Smooth muscle cell (in vitro differentiated cells): ENCODE results near the gene SLC17A7. TPM values are rescaled to one million over a fixed set of nuclear protein-coding genes. Genes with fewer than 3 reads are reported as not detected.
A peak's percentile ranks its signal among the peaks of the same experiment; 100 is the strongest.

Source experiments
- DNase-seq: peaks from one replicate; lab custom pipeline; 2025; ENCODE audit not compliant: unreplicated experiment; lab: John Stamatoyannopoulos, UW
- H2AFZ ChIP-seq: fragments of 200-600 bp; sonication (generic); 2 replicates; pipeline ENCODE4 v1.6.0; 2016; ENCODE audit warnings: antibody characterized with exemption, low read depth, mild to moderate bottlenecking
- H3F3A ChIP-seq: fragments of 200-600 bp; sonication (generic); 2 replicates; pipeline ENCODE4 v1.6.0; 2017; ENCODE audit warnings: antibody characterized with exemption, low read depth
- H3K27ac ChIP-seq: fragments of 200-600 bp; sonication (generic); 2 replicates; pipeline ENCODE4 v1.5.1; 2016; ENCODE audit warnings: low read depth, mild to moderate bottlenecking
- H3K27me3 ChIP-seq: fragments of 200-600 bp; sonication (generic); 2 replicates; pipeline ENCODE4 v1.6.1; 2016; ENCODE audit warnings: low read depth, mild to moderate bottlenecking
- H3K36me3 ChIP-seq: fragments of 200-600 bp; sonication (generic); 2 replicates; pipeline ENCODE4 v1.5.1; 2016; ENCODE audit warnings: low read depth
- H3K4me1 ChIP-seq: fragments of 200-600 bp; sonication (generic); 2 replicates; pipeline ENCODE4 v1.5.1; 2016; ENCODE audit warnings: low read depth
- H3K4me2 ChIP-seq: fragments of 200-600 bp; sonication (generic); 2 replicates; pipeline ENCODE4 v1.6.0; 2016; ENCODE audit warnings: mild to moderate bottlenecking
- H3K4me3 ChIP-seq: fragments of 200-600 bp; sonication (generic); 2 replicates; pipeline ENCODE4 v1.5.1; 2016; ENCODE audit warnings: mild to moderate bottlenecking
- H3K79me2 ChIP-seq: fragments of 200-600 bp; sonication (generic); 2 replicates; pipeline ENCODE4 v1.6.0; 2016; ENCODE audit warnings: low read depth, mild to moderate bottlenecking
- H3K9ac ChIP-seq: fragments of 200-600 bp; sonication (generic); 2 replicates; pipeline ENCODE4 v1.6.0; 2016; ENCODE audit warnings: low read depth
- H3K9me3 ChIP-seq: fragments of 200-600 bp; sonication (generic); replicated peaks from 2 replicates; pipeline ENCODE4 v1.5.1; 2016; ENCODE audit warnings: low read depth
- H4K20me1 ChIP-seq: fragments of 200-600 bp; sonication (generic); 2 replicates; pipeline ENCODE4 v1.6.0; 2016; ENCODE audit warnings: low read depth
- CTCF ChIP-seq: fragments of 200-600 bp; sonication (generic); IDR thresholded peaks from 2 replicates; pipeline ENCODE4 v1.5.1; 2017; ENCODE audit warnings: borderline replicate concordance, mild to moderate bottlenecking, antibody characterized with exemption; ENCODE audit not compliant: insufficient read depth, poor library complexity, severe bottlenecking
- WGBS: methylation state at CpG from one replicate; pipeline ENCODE4 v1.1.7; 2016; ENCODE audit warnings: low lambda C conversion rate; 5-methylcytosine and 5-hydroxymethylcytosine counted together
- polyA plus RNA-seq: library from polyadenylated mRNA; unstranded; fragments of >200 nt; fragmentation: Nextera tagmentation; extraction: Ambion mirVana; gene quantifications from 2 replicates; pipeline ENCODE4 v1.2.1, GENCODE V29; 2016
- total RNA-seq: library from RNA; depleted of rRNA; stranded (reverse); fragments of >200 nt; gene quantifications from 2 replicates; pipeline ENCODE4 v1.2.3, GENCODE V29; 2014

SLC17A7 gene
- total and polyA plus RNA-seq, 2 experiments from 2014 or later, result 0.04 TPM; not detected in 1

- no peak for TF ChIP-seq CTCF
- no peak overlapping the region for H3K27ac ChIP-seq
- no peaks in the 10 kb centered on the region for H4K20me1 ChIP-seq
- H2AFZ ChIP-seq, result no peak overlapping the region
- peak overlapping the region; percentile 71 for H3K4me2 ChIP-seq
- no peaks in the 10 kb centered on the region for H3K79me2 ChIP-seq
- no peaks in the 10 kb centered on the region for H3K36me3 ChIP-seq
- no peaks in the 10 kb centered on the region for H3K9me3 ChIP-seq
- peaks cover 13% of the 10 kb centered on the region for H3K4me1 ChIP-seq
- H3K9ac ChIP-seq, result no peak overlapping the region
- peaks cover 3% of the 10 kb centered on the region for H3F3A ChIP-seq
- no peak for DNase-seq
- WGBS, result 18% methylated on average over 48 of the region's 48 CpGs
- H3K27me3 ChIP-seq, result peaks cover 86% of the 10 kb centered on the region
- H3K4me3 ChIP-seq, result peak overlapping the region; percentile 30
Observed at GRCh38 chr19:49421039-49421877, 20.1 kb downstream of the SLC17A7 start.

- Histone ChIP-seq H3K36me3 (no peaks in the 10 kb centered on the region), H3K9me3 (no peaks in the 10 kb centered on the region), H3K27ac (no peak overlapping the region), H4K20me1 (no peaks in the 10 kb centered on the region), H3K27me3 (peaks cover 76% of the 10 kb centered on the region), H3K4me3 (no peak overlapping the region), H3K9ac (no peak overlapping the region), H3K4me1 (peaks cover 13% of the 10 kb centered on the region), H3K79me2 (no peaks in the 10 kb centered on the region), H3K4me2 (no peak overlapping the region), H2AFZ (no peak overlapping the region), H3F3A (peaks cover 3% of the 10 kb centered on the region)
- WGBS, result 50% methylated on average over 1 of the region's 2 CpGs
- no peak for DNase-seq
- TF ChIP-seq CTCF, result no peak
Observed at GRCh38 chr19:49420227-49420626, 21.1 kb downstream of the SLC17A7 start.

GRCh38 chr19:49419173-49419572, 22.2 kb downstream of the SLC17A7 start:
- H3K4me2 ChIP-seq, result no peak overlapping the region

More at GRCh38 chr19:49419173-49419572, 22.2 kb downstream of the SLC17A7 start:
- H3K4me3 ChIP-seq, result no peak overlapping the region
- H2AFZ ChIP-seq, result no peak overlapping the region
- WGBS, result 90% methylated on average over 2 of the region's 2 CpGs
- H3K4me1 ChIP-seq, result peaks cover 13% of the 10 kb centered on the region
- no peak for TF ChIP-seq CTCF
- no peak for DNase-seq
- H3K9ac ChIP-seq, result no peak overlapping the region
- no peaks in the 10 kb centered on the region for H3K79me2 ChIP-seq
- peaks cover 3% of the 10 kb centered on the region for H3F3A ChIP-seq
- no peaks in the 10 kb centered on the region for H3K36me3 ChIP-seq
- H4K20me1 ChIP-seq, result no peaks in the 10 kb centered on the region
- H3K9me3 ChIP-seq, result no peaks in the 10 kb centered on the region
- no peak overlapping the region for H3K27ac ChIP-seq
- peaks cover 65% of the 10 kb centered on the region for H3K27me3 ChIP-seq
